Testis (tissue), 2 donors: ENCODE results near the gene NPM1.

Experiments
- POLR2A ChIP-seq: fragments of 450-650 bp; IDR thresholded peaks from one replicate; pipeline ENCODE4 v1.6.1; 2017; ENCODE audit warnings: antibody characterized with exemption, mild to moderate bottlenecking, moderate library complexity
- TF ChIP-seq, protein P1 (sequence below), 3 experiments: fragments of 450-650 bp in 2 of 3; fragments of 200-600 bp in 1 of 3; sonication (generic) in 1 of 3; IDR thresholded peaks; one replicate each; pipeline ENCODE4 v1.5.1; 2016 to 2019; ENCODE audit warnings: antibody characterized with exemption in 3 of 3, mild to moderate bottlenecking in 2 of 3, moderate library complexity in 1 of 3

DNA sequence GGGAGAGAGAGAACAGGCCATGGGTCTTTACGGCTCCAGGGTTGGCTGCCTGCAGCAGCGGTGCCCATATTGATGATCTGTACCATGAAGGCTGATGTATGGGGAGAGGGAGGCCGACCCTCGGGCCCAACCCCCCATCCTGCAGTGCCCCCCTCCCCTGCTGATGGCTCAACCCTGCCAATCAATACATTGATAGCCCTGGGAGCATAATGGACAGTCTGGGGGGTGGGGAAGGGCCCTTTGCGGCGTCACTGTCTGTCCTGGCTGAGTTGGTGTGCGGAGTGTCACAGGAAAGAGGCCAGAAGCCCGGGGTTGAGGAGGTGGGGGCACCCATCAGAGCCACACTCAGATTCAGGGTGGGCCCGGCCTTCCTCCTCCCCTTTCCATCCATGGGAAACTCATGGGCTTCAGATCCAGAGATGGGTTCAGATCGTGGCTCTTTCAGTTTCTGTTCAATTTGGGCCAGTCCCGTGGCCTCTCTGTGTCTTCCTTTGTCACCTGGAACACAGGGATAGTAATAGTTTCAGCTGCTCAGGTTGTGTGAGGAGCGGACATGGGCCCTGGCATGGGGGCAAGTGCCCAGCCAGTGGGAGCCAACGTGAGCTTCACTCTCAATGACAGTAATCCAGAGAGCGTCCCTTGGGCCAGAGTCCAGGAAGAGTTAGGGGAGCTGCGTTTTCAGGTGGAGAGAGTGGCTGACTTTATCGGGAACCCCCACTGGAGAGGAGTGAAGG, 41.3 kb downstream of the NPM1 start:
- TF ChIP-seq POLR2A = no peak
- TF ChIP-seq, protein P1, sequence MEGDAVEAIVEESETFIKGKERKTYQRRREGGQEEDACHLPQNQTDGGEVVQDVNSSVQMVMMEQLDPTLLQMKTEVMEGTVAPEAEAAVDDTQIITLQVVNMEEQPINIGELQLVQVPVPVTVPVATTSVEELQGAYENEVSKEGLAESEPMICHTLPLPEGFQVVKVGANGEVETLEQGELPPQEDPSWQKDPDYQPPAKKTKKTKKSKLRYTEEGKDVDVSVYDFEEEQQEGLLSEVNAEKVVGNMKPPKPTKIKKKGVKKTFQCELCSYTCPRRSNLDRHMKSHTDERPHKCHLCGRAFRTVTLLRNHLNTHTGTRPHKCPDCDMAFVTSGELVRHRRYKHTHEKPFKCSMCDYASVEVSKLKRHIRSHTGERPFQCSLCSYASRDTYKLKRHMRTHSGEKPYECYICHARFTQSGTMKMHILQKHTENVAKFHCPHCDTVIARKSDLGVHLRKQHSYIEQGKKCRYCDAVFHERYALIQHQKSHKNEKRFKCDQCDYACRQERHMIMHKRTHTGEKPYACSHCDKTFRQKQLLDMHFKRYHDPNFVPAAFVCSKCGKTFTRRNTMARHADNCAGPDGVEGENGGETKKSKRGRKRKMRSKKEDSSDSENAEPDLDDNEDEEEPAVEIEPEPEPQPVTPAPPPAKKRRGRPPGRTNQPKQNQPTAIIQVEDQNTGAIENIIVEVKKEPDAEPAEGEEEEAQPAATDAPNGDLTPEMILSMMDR (IDR thresholded peaks at IDR 0.05) = no peak
